PFSK-1 (cell line): Measurements from ENCODE around the gene DAAM1.

Experiments
- POLR2AphosphoS5 ChIP-seq: IDR thresholded peaks from 2 replicates; pipeline ENCODE4 v1.6.1; 2012; ENCODE audit warnings: low read depth, mild to moderate bottlenecking, control low read depth, low read length, moderate library complexity
- SIN3A ChIP-seq: IDR thresholded peaks from 2 replicates; pipeline ENCODE4 v1.6.1; 2012; ENCODE audit warnings: mild to moderate bottlenecking, low read length, moderate library complexity, borderline replicate concordance; ENCODE audit not compliant: insufficient read depth
- TAF1 ChIP-seq: IDR thresholded peaks from 2 replicates; pipeline ENCODE4 v1.6.1; 2012; ENCODE audit warnings: low read length, control low read depth, borderline replicate concordance; ENCODE audit not compliant: insufficient read depth
- TF ChIP-seq, protein P1 (sequence below), 2 experiments: IDR thresholded peaks; 2 replicates each; pipeline versions ENCODE4 v1.6.1 to v1.8.0; 2011 to 2012; ENCODE audit warnings: low read depth in 2 of 2, low read length in 2 of 2, control low read depth in 1 of 2, inconsistent platforms in 1 of 2, mild to moderate bottlenecking in 1 of 2, moderate library complexity in 1 of 2; ENCODE audit not compliant: insufficient read depth in 1 of 2

DNA sequence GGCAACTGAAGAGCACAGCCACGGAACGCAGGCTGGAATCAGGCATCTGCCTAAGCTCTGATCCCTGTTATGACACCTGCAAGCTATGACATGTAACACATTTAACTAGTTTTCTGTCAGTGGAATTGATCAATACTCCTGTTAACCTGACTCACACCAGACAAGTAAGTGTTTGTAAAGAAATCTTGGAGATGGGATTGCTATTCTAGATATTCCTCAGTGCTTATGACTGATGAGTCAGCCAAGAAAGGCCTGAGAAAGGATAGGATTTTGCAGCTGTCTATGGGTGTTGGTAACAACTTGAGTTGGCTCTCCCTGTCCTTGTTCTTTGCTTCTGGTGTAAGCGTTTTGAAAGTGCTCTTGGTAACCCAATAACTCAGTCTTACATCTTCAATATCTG lies 166.2 kb downstream of the DAAM1 start:
- TF ChIP-seq SIN3A (no peak), POLR2AphosphoS5 (no peak), TAF1 (no peak)
- TF ChIP-seq, protein P1, sequence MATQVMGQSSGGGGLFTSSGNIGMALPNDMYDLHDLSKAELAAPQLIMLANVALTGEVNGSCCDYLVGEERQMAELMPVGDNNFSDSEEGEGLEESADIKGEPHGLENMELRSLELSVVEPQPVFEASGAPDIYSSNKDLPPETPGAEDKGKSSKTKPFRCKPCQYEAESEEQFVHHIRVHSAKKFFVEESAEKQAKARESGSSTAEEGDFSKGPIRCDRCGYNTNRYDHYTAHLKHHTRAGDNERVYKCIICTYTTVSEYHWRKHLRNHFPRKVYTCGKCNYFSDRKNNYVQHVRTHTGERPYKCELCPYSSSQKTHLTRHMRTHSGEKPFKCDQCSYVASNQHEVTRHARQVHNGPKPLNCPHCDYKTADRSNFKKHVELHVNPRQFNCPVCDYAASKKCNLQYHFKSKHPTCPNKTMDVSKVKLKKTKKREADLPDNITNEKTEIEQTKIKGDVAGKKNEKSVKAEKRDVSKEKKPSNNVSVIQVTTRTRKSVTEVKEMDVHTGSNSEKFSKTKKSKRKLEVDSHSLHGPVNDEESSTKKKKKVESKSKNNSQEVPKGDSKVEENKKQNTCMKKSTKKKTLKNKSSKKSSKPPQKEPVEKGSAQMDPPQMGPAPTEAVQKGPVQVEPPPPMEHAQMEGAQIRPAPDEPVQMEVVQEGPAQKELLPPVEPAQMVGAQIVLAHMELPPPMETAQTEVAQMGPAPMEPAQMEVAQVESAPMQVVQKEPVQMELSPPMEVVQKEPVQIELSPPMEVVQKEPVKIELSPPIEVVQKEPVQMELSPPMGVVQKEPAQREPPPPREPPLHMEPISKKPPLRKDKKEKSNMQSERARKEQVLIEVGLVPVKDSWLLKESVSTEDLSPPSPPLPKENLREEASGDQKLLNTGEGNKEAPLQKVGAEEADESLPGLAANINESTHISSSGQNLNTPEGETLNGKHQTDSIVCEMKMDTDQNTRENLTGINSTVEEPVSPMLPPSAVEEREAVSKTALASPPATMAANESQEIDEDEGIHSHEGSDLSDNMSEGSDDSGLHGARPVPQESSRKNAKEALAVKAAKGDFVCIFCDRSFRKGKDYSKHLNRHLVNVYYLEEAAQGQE (IDR thresholded peaks at IDR 0.05; ENCODE audit: insufficient read depth in 1 of 2, low read depth in 2 of 2, low read length in 2 of 2), result no peak
